CD14-positive monocyte (primary cell): ENCODE data around the gene OTOG. TPM values are rescaled to one million over a fixed set of nuclear protein-coding genes. Genes with fewer than 3 reads are reported as not detected.

Experiments used
- DNase-seq, 3 donors: peaks; one replicate each; pipeline ENCODE4 v3.0.0-alpha.2; 2011 to 2022
- H2AFZ ChIP-seq: 2 replicates; pipeline ENCODE4 v1.6.0; 2012; ENCODE audit warnings: mild to moderate bottlenecking, low read depth, low read length, inconsistent platforms; ENCODE audit not compliant: insufficient read depth, poor library complexity, severe bottlenecking
- H3K27ac ChIP-seq, 2 donors: 1 replicate in 1 of 2; 2 replicates in 1 of 2; pipeline ENCODE4 v1.5.1; 2012 to 2013; ENCODE audit warnings: low read length in 2 of 2, control low read depth in 1 of 2, inconsistent platforms in 1 of 2, low read depth in 1 of 2, mild to moderate bottlenecking in 1 of 2
- H3K27me3 ChIP-seq, 2 donors: one replicate each; pipeline versions ENCODE4 v1.6.0 to v1.6.1; 2011 to 2013; ENCODE audit warnings: low read length in 2 of 2; ENCODE audit not compliant: control insufficient read depth in 2 of 2, insufficient read depth in 2 of 2
- H3K36me3 ChIP-seq, 2 donors: replicated peaks in 1 of 2; 1 replicate in 1 of 2; 2 replicates in 1 of 2; pipeline versions ENCODE4 v1.5.1 to v1.6.1; 2012 to 2013; ENCODE audit warnings: low read length in 2 of 2, control low read depth in 1 of 2, inconsistent platforms in 1 of 2, mild to moderate bottlenecking in 1 of 2; ENCODE audit not compliant: insufficient read depth in 2 of 2, control insufficient read depth in 1 of 2
- H3K4me1 ChIP-seq, 2 donors: 1 replicate in 1 of 2; 2 replicates in 1 of 2; pipeline versions ENCODE4 v1.5.1 to v1.6.1; 2012 to 2013; ENCODE audit warnings: low read length in 2 of 2, control low read depth in 1 of 2, inconsistent platforms in 1 of 2, mild to moderate bottlenecking in 1 of 2, moderate library complexity in 1 of 2; ENCODE audit not compliant: insufficient read depth in 2 of 2, control insufficient read depth in 1 of 2
- H3K4me2 ChIP-seq: replicated peaks from 2 replicates; pipeline ENCODE3; 2012; ENCODE audit warnings: low read length, moderate library complexity, mild to moderate bottlenecking; ENCODE audit not compliant: poor library complexity, severe bottlenecking; ENCODE audit errors: extremely low read depth
- H3K4me3 ChIP-seq, 3 experiments: fragments of 200-600 bp in 1 of 3; sonication (generic) in 1 of 3; replicated peaks in 1 of 3; 1 replicate in 2 of 3; 2 replicates in 1 of 3; pipeline ENCODE4 v1.5.1; 2011 to 2013; ENCODE audit warnings: low read length in 3 of 3, mild to moderate bottlenecking in 3 of 3, control low read depth in 2 of 3, low read depth in 2 of 3, inconsistent platforms in 1 of 3, moderate library complexity in 1 of 3
- H3K79me2 ChIP-seq: 2 replicates; pipeline ENCODE4 v1.6.0; 2012; ENCODE audit warnings: mild to moderate bottlenecking, control low read depth, inconsistent platforms, low read length, moderate library complexity; ENCODE audit not compliant: insufficient read depth
- H3K9ac ChIP-seq: 2 replicates; pipeline ENCODE4 v1.6.0; 2017; ENCODE audit warnings: low read length, mild to moderate bottlenecking; ENCODE audit not compliant: insufficient read depth, poor library complexity, severe bottlenecking
- H3K9me3 ChIP-seq, 2 donors: replicated peaks in 1 of 2; 1 replicate in 1 of 2; 2 replicates in 1 of 2; pipeline versions ENCODE4 v1.5.1 to v1.6.1; 2012 to 2013; ENCODE audit warnings: low read length in 2 of 2, control low read depth in 1 of 2; ENCODE audit not compliant: control insufficient read depth in 1 of 2, insufficient read depth in 1 of 2
- H4K20me1 ChIP-seq: 2 replicates; pipeline ENCODE4 v1.6.0; 2012; ENCODE audit warnings: mild to moderate bottlenecking, low read length, control low read depth, moderate library complexity; ENCODE audit not compliant: insufficient read depth
- H3K27ac Mint-ChIP-seq, 7 donors: one replicate each; pipeline ENCODE4 v1.8.0; 2020; ENCODE audit warnings: mild to moderate bottlenecking in 7 of 7, mixed read lengths in 7 of 7, moderate library complexity in 6 of 7, inconsistent platforms in 2 of 7
- H3K27me3 Mint-ChIP-seq, 3 donors: one replicate each; pipeline ENCODE4 v1.8.0; 2021 to 2022; ENCODE audit warnings: low read depth in 3 of 3, mild to moderate bottlenecking in 3 of 3, mixed read lengths in 3 of 3, moderate library complexity in 3 of 3, inconsistent platforms in 1 of 3
- H3K36me3 Mint-ChIP-seq, 2 donors: one replicate each; pipeline ENCODE4 v1.8.0; 2020; ENCODE audit warnings: mixed read lengths in 2 of 2, inconsistent platforms in 1 of 2, mild to moderate bottlenecking in 1 of 2
- H3K4me1 Mint-ChIP-seq: one replicate; pipeline ENCODE4 v1.8.0; 2020; ENCODE audit warnings: mild to moderate bottlenecking, mixed read lengths
- H3K4me3 Mint-ChIP-seq, 2 donors: one replicate each; pipeline ENCODE4 v1.8.0; 2020; ENCODE audit warnings: mild to moderate bottlenecking in 2 of 2, mixed read lengths in 2 of 2, moderate library complexity in 1 of 2
- H3K9me3 Mint-ChIP-seq, 7 donors: one replicate each; pipeline ENCODE4 v1.8.0; 2020 to 2022; ENCODE audit warnings: mixed read lengths in 7 of 7, mild to moderate bottlenecking in 6 of 7, moderate library complexity in 6 of 7, inconsistent platforms in 2 of 7
- WGBS: methylation state at CpG from one replicate; pipeline ENCODE4 v1.1.5; 2013; ENCODE audit warnings: missing lambda C conversion rate; ENCODE audit not compliant: insufficient coverage; 5-methylcytosine and 5-hydroxymethylcytosine counted together
- intact Hi-C, 2 donors: fragments of 100-400 bp; cut with micrococcal nuclease; formaldehyde crosslinking; loops; one replicate each; pipeline versions ENCODE4 v1.15.0 to v1.15.1; 2023
- polyA plus RNA-seq, 3 donors: library from polyadenylated mRNA; depleted of rRNA in 1 of 3; unstranded in 2 of 3; stranded (reverse) in 1 of 3; fragments of 300-500 nt in 2 of 3; fragments of >200 nt in 1 of 3; fragmentation: Illumina TruSeq in 2 of 3; gene quantifications; 1 replicate in 2 of 3; 2 replicates in 1 of 3; pipeline ENCODE4 v1.2.3, GENCODE V29; 2012 to 2021
- TF ChIP-seq, protein P1 (sequence below): fragments of 200-600 bp; IDR thresholded peaks from one replicate; pipeline ENCODE4 v1.8.0; 2022; ENCODE audit warnings: antibody characterized with exemption, mild to moderate bottlenecking

The OTOG gene
- polyA plus RNA-seq, 3 donors: not detected

DNA sequence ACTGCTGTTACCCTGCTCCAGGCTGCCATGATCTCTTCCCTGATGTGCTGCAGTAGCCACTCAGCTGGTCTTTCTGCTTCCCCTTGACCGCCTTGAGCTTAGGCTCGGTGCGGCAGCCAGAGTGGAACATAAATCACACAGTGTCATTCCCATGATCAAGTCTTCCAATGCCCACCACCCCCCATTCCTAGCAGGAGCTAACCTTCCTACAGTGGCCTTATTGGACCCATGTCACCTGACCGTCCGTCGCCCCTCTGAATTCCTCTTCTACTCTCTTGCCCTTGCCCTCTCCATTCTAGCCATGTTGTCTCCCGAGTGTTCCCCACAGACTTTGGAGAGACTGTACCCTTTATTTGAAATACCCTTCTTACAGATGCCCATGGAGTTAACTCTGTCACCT lies 43.4 kb downstream of the OTOG start:
- intact Hi-C loops: no loop called here
- TF ChIP-seq, protein P1, sequence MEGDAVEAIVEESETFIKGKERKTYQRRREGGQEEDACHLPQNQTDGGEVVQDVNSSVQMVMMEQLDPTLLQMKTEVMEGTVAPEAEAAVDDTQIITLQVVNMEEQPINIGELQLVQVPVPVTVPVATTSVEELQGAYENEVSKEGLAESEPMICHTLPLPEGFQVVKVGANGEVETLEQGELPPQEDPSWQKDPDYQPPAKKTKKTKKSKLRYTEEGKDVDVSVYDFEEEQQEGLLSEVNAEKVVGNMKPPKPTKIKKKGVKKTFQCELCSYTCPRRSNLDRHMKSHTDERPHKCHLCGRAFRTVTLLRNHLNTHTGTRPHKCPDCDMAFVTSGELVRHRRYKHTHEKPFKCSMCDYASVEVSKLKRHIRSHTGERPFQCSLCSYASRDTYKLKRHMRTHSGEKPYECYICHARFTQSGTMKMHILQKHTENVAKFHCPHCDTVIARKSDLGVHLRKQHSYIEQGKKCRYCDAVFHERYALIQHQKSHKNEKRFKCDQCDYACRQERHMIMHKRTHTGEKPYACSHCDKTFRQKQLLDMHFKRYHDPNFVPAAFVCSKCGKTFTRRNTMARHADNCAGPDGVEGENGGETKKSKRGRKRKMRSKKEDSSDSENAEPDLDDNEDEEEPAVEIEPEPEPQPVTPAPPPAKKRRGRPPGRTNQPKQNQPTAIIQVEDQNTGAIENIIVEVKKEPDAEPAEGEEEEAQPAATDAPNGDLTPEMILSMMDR: no peak
- Histone ChIP-seq H3K4me3 (no peak overlapping the region), H2AFZ (no peak overlapping the region), H3K27me3 (no peaks in the 10 kb centered on the region), H3K9me3 (no peaks in the 10 kb centered on the region), H3K79me2 (no peaks in the 10 kb centered on the region), H3K36me3 (no peaks in the 10 kb centered on the region), H3K4me2 (no peak overlapping the region), H4K20me1 (no peaks in the 10 kb centered on the region), H3K9ac (no peak overlapping the region), H3K27ac (no peak overlapping the region), H3K4me1 (no peaks in the 10 kb centered on the region)
- H3K4me3 Mint-ChIP-seq: no peak overlapping the region
- H3K4me1 Mint-ChIP-seq: no peaks in the 10 kb centered on the region
- H3K27me3 Mint-ChIP-seq: peaks cover 3 to 8% (median 7%) of the 10 kb centered on the region in 3 donors
- H3K9me3 Mint-ChIP-seq: peaks cover 0 to 4% (median 0%) of the 10 kb centered on the region in 7 donors
- WGBS: 95% methylated on average over 7 of the region's 7 CpGs
- H3K36me3 Mint-ChIP-seq: no peaks in the 10 kb centered on the region
- no peak overlapping the region for H3K27ac Mint-ChIP-seq
- no peak for DNase-seq

DNA sequence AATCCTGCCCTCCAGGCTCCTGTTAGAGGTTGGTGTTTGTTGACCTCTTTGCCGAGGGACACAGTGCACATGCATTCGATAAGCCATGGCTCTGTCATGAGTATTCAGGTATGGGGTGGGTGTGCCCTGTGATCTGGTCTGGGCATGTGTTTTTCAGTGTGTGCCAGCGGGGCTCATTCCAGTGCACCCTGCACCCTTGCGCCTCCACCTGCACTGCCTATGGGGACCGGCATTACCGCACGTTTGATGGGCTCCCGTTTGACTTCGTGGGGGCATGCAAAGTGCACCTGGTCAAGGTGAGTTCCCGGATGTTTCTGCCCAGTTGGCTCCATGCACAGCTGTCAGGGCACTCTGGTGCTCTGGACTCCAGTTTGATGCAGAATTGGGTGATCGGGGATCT lies 44.2 kb downstream of the OTOG start:
- WGBS: 89% methylated on average over 11 of the region's 11 CpGs
- H3K36me3 Mint-ChIP-seq: no peaks in the 10 kb centered on the region
- intact Hi-C loops: no loop called here
- Histone ChIP-seq H3K4me3 (no peak overlapping the region), H3K27me3 (no peaks in the 10 kb centered on the region), H3K4me2 (no peak overlapping the region), H3K9ac (no peak overlapping the region), H3K36me3 (no peaks in the 10 kb centered on the region), H4K20me1 (no peaks in the 10 kb centered on the region), H3K9me3 (no peaks in the 10 kb centered on the region), H3K27ac (no peak overlapping the region), H3K4me1 (no peaks in the 10 kb centered on the region), H3K79me2 (no peaks in the 10 kb centered on the region), H2AFZ (no peak overlapping the region)
- DNase-seq: no peak
- no peak overlapping the region for H3K27ac Mint-ChIP-seq
- H3K4me1 Mint-ChIP-seq: no peaks in the 10 kb centered on the region
- H3K9me3 Mint-ChIP-seq: peaks cover 0 to 6% (median 0%) of the 10 kb centered on the region in 7 donors
- H3K27me3 Mint-ChIP-seq: peaks cover 3 to 9% (median 8%) of the 10 kb centered on the region in 3 donors
- H3K4me3 Mint-ChIP-seq: no peak overlapping the region
- TF ChIP-seq, protein P1: no peak
